GM12873 (cell line): ENCODE results near the gene IFNA10.
"Not testable (repeated sequence)": the region's sequence is repeated elsewhere in the genome, so short reads cannot be mapped to it uniquely, and the experiment has no call there.

Experiments used
- CTCF ChIP-seq: IDR thresholded peaks from 2 replicates; pipeline ENCODE4 v1.5.1; 2012; ENCODE audit warnings: low read depth, mild to moderate bottlenecking, moderate library complexity, low read length, control low read depth; ENCODE audit not compliant: insufficient read depth; ENCODE audit errors: missing control alignments

The IFNA10 gene

GRCh38 chr9:21172156-21172555, 34.8 kb downstream of the IFNA10 start:
- TF ChIP-seq CTCF = no peak

GRCh38 chr9:21171351-21171750, 35.6 kb downstream of the IFNA10 start:
- TF ChIP-seq CTCF = no peak

GRCh38 chr9:21166560-21166959, 40.4 kb downstream of the IFNA10 start, which contains the start of gene IFNA21:
TSS of gene IFNA21 (minus strand) at chr9:21166660. CDS start at chr9:21166612, 48 bp downstream.
- not testable (repeated sequence) for TF ChIP-seq CTCF

- TF ChIP-seq CTCF = no peak
Measured at GRCh38 chr9:21165516-21165915, 41.4 kb downstream of the IFNA10 start.

GRCh38 chr9:21160178-21160577, 46.8 kb downstream of the IFNA10 start:
- no peak for TF ChIP-seq CTCF
